GM21367 (cell line): ENCODE measurements around the gene TTC28.
"Not testable (repeated sequence)": the region's sequence is repeated elsewhere in the genome, so short reads cannot be mapped to it uniquely, and the experiment has no call there.

ENCODE experiments used
- ATAC-seq: cut with Tn5 transposase; IDR thresholded peaks from one replicate; pipeline ENCODE4 v1.9.1; 2021; ENCODE audit not compliant: unreplicated experiment

Gene TTC28

GRCh38 chr22:28239941-28240340 is 439.7 kb downstream of the TTC28 start:
- ATAC-seq, result no peak

- no peak for ATAC-seq
Measured at GRCh38 chr22:28237783-28238182, 441.9 kb downstream of the TTC28 start.

DNA sequence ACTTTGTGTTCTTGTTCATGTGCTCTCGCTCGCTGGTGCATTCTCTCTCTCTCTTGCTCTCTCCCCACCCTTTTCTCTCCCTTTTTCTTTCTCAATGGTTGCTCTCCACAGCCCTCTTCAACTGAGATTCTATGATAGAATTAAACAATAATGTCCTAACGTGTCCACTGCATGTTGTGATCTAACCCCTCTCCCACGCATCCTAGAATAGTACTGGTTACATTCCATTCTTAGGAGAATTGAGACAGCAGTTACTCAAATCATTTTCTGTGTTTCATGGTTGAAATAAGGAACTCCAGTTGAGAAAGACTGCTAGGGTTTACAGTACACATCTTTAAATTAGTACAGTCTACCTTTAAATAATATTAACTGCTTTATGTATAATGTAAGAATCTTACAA is 442.5 kb downstream of the TTC28 start:
- ATAC-seq, result no peak

GRCh38 chr22:28232204-28232603 is 447.4 kb downstream of the TTC28 start:
- ATAC-seq, result no peak

DNA sequence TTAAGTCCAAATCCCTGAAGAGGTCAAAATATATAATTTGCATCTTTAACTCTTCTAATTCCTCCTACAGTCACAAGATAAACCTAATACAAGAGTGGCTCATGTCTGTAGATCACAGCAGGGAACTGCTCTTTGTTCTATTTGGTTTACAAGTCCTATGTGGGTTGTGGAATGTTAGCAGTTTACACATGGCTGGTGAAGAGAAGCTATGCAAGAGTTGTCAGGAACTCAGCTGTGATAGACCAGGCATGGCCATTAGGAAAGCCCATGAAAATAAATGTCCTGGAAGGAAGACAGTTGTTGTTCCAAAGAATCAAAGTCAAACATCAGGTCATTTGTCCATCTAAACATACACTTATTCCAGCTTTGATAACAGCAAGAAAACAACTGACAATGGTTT is 448.2 kb downstream of the TTC28 start:
- ATAC-seq, result no peak

DNA sequence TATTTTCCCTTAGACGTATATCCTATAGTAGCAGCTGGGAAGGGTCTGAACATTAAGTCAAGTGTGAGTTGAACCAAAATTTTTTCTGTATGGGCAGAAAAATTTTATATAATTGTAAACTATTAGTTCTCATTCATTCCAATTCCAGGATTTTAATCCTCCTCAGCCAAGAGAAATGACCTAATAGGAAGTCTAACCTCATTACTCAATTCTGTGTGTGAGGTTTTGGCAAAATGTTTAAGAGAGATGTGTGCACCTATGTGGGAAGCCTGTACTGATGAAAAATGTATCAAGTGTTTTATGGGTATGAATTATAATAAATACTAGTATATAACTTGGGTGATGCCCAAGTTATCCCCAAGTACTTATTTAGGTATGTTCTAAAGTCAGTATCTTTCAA is 449.0 kb downstream of the TTC28 start:
- ATAC-seq, result no peak

- no peak for ATAC-seq
Measured at GRCh38 chr22:28229566-28230485, 449.8 kb downstream of the TTC28 start.

GRCh38 chr22:28223826-28224225 is 455.8 kb downstream of the TTC28 start:
- ATAC-seq, result no peak

DNA sequence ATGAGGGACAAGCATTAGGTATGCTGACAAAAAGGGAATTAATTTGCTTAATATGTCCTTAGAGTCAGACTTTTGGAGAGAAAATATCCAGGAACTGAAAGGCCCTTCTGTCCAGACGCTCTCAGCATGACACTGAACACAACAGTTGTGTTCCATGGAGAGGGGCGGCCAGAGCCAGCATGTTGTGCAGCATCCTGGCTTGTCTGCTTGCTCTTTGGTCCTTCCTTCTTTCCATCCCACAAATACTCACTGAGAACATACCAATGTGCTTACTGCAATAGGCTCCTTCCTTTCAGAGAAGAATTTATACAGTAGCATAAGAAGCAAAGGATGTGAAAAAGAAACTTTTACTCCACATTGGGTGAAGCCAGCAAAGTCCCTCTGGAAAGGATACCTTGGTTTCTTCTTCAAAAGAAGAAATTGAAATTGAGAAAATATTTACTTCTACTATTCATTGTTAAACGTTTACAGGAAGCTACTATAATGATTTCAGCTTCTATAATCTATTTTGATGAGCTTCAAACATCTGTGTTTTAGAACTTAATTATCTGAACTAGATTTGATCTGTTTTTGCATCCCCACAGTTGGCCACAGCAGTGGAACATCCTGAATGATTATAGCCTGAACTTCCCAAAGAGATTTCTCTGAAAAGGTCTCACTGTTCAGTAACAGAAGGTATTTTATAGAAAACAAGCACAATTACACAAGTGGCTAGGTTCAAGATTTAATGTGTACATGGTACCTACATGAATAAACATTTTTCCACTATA is 456.5 kb downstream of the TTC28 start:
- ATAC-seq, result no peak

DNA sequence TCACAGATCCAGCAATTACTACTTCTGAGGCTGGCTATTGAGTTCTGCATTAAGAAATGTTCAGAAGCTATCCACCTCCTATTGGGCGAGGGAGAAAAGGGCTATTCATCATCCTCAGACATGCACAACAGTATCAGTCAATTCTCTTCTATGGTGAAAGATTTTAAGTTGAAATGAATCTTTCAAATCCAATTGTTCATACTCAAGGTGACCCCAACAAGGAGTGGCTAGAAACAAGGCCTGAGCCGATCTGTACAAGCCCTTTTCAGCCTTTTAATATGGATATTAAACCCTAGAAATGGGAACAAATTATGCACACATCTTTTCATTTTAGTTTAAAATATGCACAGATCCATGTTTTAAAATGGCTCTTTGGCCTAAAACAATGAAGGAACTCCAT is 457.1 kb downstream of the TTC28 start:
- ATAC-seq, result no peak

DNA sequence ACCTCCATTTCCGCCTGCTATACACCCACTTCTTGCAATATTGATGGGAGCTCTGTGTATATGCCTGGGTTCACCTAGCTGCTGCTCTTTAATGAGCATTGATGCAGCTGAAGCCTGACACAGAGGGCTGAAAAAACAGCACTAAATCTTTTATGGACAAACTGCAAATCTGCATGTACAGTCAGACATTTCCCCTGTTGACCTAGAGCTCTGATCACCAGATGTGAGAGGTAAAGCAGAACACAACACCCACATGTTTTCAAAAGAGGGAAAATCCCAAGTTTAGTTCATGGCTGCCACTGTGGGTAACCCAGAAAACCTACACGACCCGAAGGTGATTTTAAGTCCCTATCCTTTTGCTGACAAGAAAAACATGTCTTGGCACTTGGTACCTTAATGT is 457.6 kb downstream of the TTC28 start:
- no peak for ATAC-seq

GRCh38 chr22:28220626-28221363 is 458.8 kb downstream of the TTC28 start:
- ATAC-seq, result no peak

- no peak for ATAC-seq
Measured at GRCh38 chr22:28217277-28217676, 462.4 kb downstream of the TTC28 start.

GRCh38 chr22:28214750-28215149 is 464.9 kb downstream of the TTC28 start:
- ATAC-seq, result not testable (repeated sequence)

DNA sequence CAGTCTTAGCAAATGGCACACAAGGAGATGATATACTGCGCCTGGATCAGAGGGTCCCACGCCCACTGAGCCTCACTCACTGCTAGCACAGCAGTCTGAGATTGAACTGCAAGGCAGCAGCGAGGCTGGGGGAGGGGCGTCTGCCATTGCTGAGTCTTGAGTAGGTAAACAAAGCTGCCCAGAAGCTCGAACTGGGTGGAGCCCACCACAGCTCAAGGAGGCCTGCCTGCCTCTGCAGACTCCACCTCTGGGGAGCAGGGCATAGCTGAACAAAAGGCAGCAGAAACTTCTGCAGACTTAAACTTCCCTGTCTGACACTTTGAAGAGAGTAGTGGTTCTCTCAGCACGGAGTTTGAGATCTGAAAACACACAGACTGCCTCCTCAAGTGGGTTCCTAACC is 470.2 kb downstream of the TTC28 start:
- not testable (repeated sequence) for ATAC-seq

GRCh38 chr22:28208787-28209186 is 470.9 kb downstream of the TTC28 start:
- no peak for ATAC-seq

DNA sequence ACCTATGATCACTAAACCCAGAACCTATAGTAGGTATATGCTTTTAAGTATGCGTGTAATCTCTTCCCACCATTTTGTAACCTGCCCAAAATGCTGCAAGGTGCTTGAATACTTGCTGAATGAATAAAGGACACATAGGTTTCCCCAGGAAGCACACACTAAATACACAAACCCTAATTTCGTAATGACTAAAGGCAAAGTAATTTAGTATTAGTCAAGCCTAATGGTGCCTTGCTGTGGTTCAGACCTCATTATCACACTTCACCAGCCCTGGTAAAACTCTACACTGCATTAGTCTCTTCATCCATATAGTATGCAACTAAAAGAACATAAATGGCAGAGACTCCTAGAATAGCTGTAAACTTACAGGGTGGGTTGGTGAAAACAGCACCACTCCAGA is 471.6 kb downstream of the TTC28 start:
- ATAC-seq, result no peak

DNA sequence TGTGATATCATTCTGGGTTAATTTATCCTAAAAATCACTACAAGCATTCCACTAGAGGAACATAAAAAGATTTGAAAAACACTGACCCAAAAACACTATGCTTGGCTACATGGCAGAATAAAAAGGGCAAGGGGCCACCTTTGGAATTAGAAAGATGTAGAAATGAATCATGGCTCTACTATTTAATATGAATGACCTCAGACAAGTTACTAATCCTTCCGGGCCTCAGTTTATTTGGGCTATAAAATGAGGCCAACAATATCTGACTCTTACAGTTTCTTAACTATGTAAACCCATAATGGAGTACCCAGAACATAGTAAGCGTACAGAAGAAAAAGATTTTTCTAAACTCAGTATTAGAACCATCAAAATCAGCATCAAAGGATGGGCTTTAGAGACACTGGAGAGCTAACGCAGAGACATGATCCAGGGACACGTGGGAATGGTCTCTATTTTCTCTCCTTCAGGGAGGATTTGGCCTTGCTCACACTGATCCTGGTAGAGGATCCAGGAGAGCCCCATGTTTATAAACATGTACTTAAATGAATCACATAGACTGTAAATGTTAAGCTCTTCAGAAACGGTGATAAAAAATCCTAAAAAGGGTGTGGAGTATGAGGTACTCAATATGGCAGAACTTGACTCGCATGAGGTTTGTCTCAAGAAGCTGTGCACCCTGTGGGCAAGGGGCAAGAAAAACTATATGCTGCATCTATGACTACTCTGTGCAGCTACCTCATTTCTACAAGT is 472.2 kb downstream of the TTC28 start:
- no peak for ATAC-seq

DNA sequence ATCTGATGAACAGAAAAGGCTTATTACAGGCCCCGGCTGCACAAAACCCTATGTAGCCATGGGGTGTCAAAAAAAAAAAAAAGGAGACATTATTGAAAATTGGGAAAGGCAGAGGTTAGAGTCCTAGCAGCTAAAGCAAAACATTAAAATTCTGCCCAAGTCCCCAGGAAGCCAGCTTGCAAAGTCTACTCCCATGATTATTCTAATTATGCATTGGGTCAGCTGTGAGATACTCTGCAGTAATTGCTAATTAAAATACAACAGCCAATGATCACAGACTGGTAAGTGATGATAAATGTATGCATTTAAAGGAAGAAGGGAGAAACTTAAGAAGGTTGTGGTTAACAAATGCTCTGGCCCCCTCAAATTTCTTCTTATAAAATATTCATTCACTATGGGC is 473.7 kb downstream of the TTC28 start:
- no peak for ATAC-seq

GRCh38 chr22:28204382-28204781 is 475.3 kb downstream of the TTC28 start:
- no peak for ATAC-seq

- ATAC-seq, result no peak
Measured at GRCh38 chr22:28203286-28203685, 476.4 kb downstream of the TTC28 start.
